ENCODE results near the gene CPN2. TPM values are rescaled to one million over a fixed set of nuclear protein-coding genes. Genes with fewer than 3 reads are reported as not detected.

CPN2 gene
- total RNA-seq, 1 donor: not detected

GRCh38 chr3:194312186-194312742, 38.9 kb downstream of the CPN2 start:
- no peak for TF ChIP-seq CTCF (IDR thresholded peaks at IDR 0.05; ENCODE audit: insufficient read depth, low read length)
- DNase-seq (ENCODE audit: low read depth): peak; percentile 28
- no peak overlapping the region for H3K4me3 ChIP-seq (ENCODE audit: low read depth, low read length)

GRCh38 chr3:194311000-194311399, 40.1 kb downstream of the CPN2 start:
- TF ChIP-seq CTCF (IDR thresholded peaks at IDR 0.05; ENCODE audit: insufficient read depth, low read length): no peak
- H3K4me3 ChIP-seq (ENCODE audit: low read depth, low read length): no peak overlapping the region
- DNase-seq (ENCODE audit: low read depth): no peak

GRCh38 chr3:194310060-194310835, 40.9 kb downstream of the CPN2 start:
- H3K4me3 ChIP-seq (ENCODE audit: low read depth, low read length): no peak overlapping the region
- no peak for TF ChIP-seq CTCF (IDR thresholded peaks at IDR 0.05; ENCODE audit: insufficient read depth, low read length)
- DNase-seq (ENCODE audit: low read depth): no peak

GRCh38 chr3:194308601-194309449, 42.3 kb downstream of the CPN2 start:
- no peak for DNase-seq (ENCODE audit: low read depth)
- H3K4me3 ChIP-seq (ENCODE audit: low read depth, low read length): no peak overlapping the region
- no peak for TF ChIP-seq CTCF (IDR thresholded peaks at IDR 0.05; ENCODE audit: insufficient read depth, low read length)

- H3K4me3 ChIP-seq (ENCODE audit: low read depth, low read length): no peak overlapping the region
- DNase-seq (ENCODE audit: low read depth): no peak
- TF ChIP-seq CTCF (IDR thresholded peaks at IDR 0.05; ENCODE audit: insufficient read depth, low read length): no peak
Observed at GRCh38 chr3:194307849-194308248, 43.3 kb downstream of the CPN2 start.

- no peak for TF ChIP-seq CTCF (IDR thresholded peaks at IDR 0.05; ENCODE audit: insufficient read depth, low read length)
- H3K4me3 ChIP-seq (ENCODE audit: low read depth, low read length): no peak overlapping the region
- no peak for DNase-seq (ENCODE audit: low read depth)
Observed at GRCh38 chr3:194306771-194307640, 44.1 kb downstream of the CPN2 start.

Measured in fibroblast of the aortic adventitia (primary cell).